Measurements from ENCODE around the gene RPS27. TPM values are rescaled to one million over a fixed set of nuclear protein-coding genes. Genes with fewer than 3 reads are reported as not detected.

Gene RPS27
- total and polyA plus RNA-seq, 2 of the 13 experiments (the other 11 are each of a cell fraction or from before 2014, with no cell fraction given): 3,737 to 9,964 TPM

GRCh38 chr1:153990468-153991150, at the start of gene RPS27 (continued):
- peak; percentile 88; the same call in 1 of the 2 replicates for TF ChIP-seq ZBTB49 (CRISPR knock-in tag; IDR thresholded peaks at IDR 0.05; ENCODE audit: borderline replicate concordance)
- no peak for TF ChIP-seq MTA3 (CRISPR knock-in tag; IDR thresholded peaks at IDR 0.05)
- no peak for TF ChIP-seq TEAD2 (CRISPR knock-in tag; IDR thresholded peaks at IDR 0.05)
- TF ChIP-seq ZNF616 (CRISPR knock-in tag; IDR thresholded peaks at IDR 0.05; ENCODE audit: low read depth): 0 out of 2 replicates have a peak, but pooled peaks have one; percentile 49
- TF ChIP-seq RBAK (CRISPR knock-in tag; IDR thresholded peaks at IDR 0.05): no peak
- TF ChIP-seq TBX3 (IDR thresholded peaks at IDR 0.05; ENCODE audit: borderline replicate concordance): no peak
- no peak for TF ChIP-seq RNF219 (CRISPR knock-in tag; IDR thresholded peaks at IDR 0.05)
- TF ChIP-seq EEA1 (CRISPR knock-in tag; IDR thresholded peaks at IDR 0.05; ENCODE audit: borderline replicate concordance): peak; percentile 81; the same call in 1 of the 2 replicates
- TF ChIP-seq PBX3 (CRISPR knock-in tag; IDR thresholded peaks at IDR 0.05; ENCODE audit: borderline replicate concordance): 0 out of 2 replicates have a peak, but pooled peaks have one; percentile 34
- TF ChIP-seq ZHX2 (IDR thresholded peaks at IDR 0.05; ENCODE audit: low read depth): peak; percentile 99
- no peak for TF ChIP-seq ZHX2 (CRISPR knock-in tag; IDR thresholded peaks at IDR 0.05; ENCODE audit: borderline replicate concordance)
- TF ChIP-seq ZFP41 (CRISPR knock-in tag; IDR thresholded peaks at IDR 0.05; ENCODE audit: borderline replicate concordance): no peak
- TF ChIP-seq NAIF1 (CRISPR knock-in tag; IDR thresholded peaks at IDR 0.05; ENCODE audit: borderline replicate concordance): no peak
- TF ChIP-seq ZNF572 (CRISPR knock-in tag; IDR thresholded peaks at IDR 0.05): 0 out of 2 replicates have a peak, but pooled peaks have one; percentile 76
